ENCODE results near the gene TMEM231.

GRCh38 chr16:75503801-75504200 lies 52.3 kb downstream of the TMEM231 start:
- TF ChIP-seq CTCF (conservative IDR thresholded peaks at IDR 0.05 in 1 of 2, IDR thresholded peaks at IDR 0.05 in 1 of 2; ENCODE audit: low read depth in 1 of 2, low read length in 2 of 2) (no peak), EZH2 (IDR thresholded peaks at IDR 0.05; ENCODE audit: low read length, missing control alignments) (no peak)
